HG03521 (cell line): ENCODE results near the gene SLC4A1AP.

ENCODE experiments used
- ATAC-seq: cut with Tn5 transposase; IDR thresholded peaks from one replicate; pipeline ENCODE4 v1.9.1; 2021; ENCODE audit warnings: mild to moderate bottlenecking, moderate library complexity; ENCODE audit not compliant: unreplicated experiment

SLC4A1AP gene

DNA sequence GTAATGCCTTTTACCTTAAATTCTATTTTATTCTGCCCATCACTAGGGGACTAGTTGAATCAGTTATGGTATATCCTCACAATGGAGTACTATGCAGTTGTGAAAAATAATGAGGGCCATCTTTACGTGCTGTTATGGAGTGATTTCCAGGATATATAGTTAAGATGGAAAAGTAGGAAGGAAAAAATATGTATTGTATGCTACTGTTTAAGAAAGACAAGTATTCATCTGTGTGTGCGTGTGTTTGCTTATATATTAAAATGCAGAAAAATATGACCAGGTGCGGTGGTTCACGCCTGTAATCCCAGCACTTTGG lies 75.3 kb downstream of the SLC4A1AP start:
- ATAC-seq: no peak

DNA sequence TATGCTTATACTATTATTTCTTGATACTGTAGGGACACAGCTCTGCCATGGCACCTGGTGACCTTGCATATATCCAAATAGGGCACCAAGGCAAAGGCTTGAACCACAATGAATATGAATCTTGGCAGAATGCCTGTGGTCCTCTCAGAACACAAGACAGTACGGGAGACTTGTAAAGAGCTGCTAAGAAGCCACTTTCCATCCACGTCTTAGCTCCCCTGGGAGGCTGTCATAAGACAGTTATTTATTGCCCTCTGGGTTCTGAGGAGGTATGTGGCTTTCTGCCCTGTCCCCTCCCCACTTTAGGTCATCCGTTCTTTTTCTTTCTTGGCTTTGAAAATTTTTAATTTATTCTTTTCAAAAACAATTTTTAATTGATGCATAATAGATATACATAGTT lies 78.0 kb downstream of the SLC4A1AP start:
- ATAC-seq: no peak

DNA sequence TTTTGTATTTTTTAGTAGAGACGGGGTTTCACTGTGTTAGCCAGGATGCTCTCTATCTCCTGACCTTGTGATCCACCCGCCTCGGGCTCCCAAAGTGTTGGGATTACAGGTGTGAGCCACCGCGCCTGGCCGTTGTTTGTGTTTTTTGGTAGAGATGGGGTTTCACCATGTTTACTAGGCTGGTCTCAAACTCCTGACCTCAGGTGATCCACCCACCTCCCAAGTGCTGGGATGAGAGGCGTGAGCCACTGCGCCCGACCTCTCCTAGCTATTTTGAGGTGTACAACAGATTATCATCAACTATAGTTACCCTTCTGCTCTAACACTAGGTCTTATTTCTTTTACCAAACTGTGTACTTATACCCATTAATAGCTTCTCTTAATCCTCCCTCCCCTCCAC lies 78.9 kb downstream of the SLC4A1AP start:
- no peak for ATAC-seq
